Measurements from ENCODE around the gene CDK14. TPM values are rescaled to one million over a fixed set of nuclear protein-coding genes. Genes with fewer than 3 reads are reported as not detected.

Gene CDK14
- total and polyA plus RNA-seq, 2 of the 8 experiments (the other 6 are each of a cell fraction or from before 2014, with no cell fraction given), result 5.5 to 47.3 TPM

- no peak overlapping the region for H2BK20ac ChIP-seq (ENCODE audit: low read length)
- peaks cover 0 to 11% (median 5%) of the 10 kb centered on the region in 4 experiments; a peak in 4 of 7 replicates for H3K4me1 ChIP-seq (replicated peaks in 1 of 4; ENCODE audit: control insufficient read depth in 3 of 4, insufficient read depth in 4 of 4, low read length in 3 of 4)
- H4K91ac ChIP-seq (replicated peaks; ENCODE audit: insufficient read length, low read length), result no peak overlapping the region
- no peak overlapping the region for H4K8ac ChIP-seq (ENCODE audit: extremely low read depth, insufficient read depth, low read length)
- H2BK5ac ChIP-seq (ENCODE audit: low read depth, low read length), result no peak overlapping the region
- DNase-seq (ENCODE audit: low read depth in 1 of 2, low spot score in 2 of 2) (no peak), FAIRE-seq (no peak)
- no peaks in the 10 kb centered on the region for H3K79me1 ChIP-seq (ENCODE audit: low read depth, low read length)
- no peak overlapping the region for H3K18ac ChIP-seq (ENCODE audit: extremely low read depth, low read length)
- no peaks in the 10 kb centered on the region for H4K20me1 ChIP-seq (replicated peaks in 1 of 2; ENCODE audit: control insufficient read depth in 1 of 2, insufficient read depth in 2 of 2, low read length in 2 of 2)
- H3K14ac ChIP-seq (ENCODE audit: insufficient read length), result no peak overlapping the region
- no peak overlapping the region for H3K4ac ChIP-seq (replicated peaks; ENCODE audit: insufficient read length, low read depth, low read length)
- H3K23ac ChIP-seq (ENCODE audit: insufficient read length), result no peak overlapping the region
- no peak overlapping the region for H3K4me3 ChIP-seq (ENCODE audit: extremely low read depth in 1 of 4, insufficient read depth in 2 of 4, low read depth in 3 of 4, low read length in 4 of 4)
- H3K27ac ChIP-seq (ENCODE audit: low read depth, low read length), result no peak overlapping the region
- H4K5ac ChIP-seq (ENCODE audit: insufficient read length, low read depth, low read length), result no peak overlapping the region
- H2BK12ac ChIP-seq (ENCODE audit: low read depth, low read length), result no peak overlapping the region
- ChIA-PET CTCF (ENCODE audit: partially characterized antibody) (interaction anchor here (0.8 to 1.2 kb wide), 2 partner anchors 12 kb away, joined by 3 read pairs; no protein-coding TSS in a partner anchor), POLR2A (ENCODE audit: partially characterized antibody) (no interaction called here)
- H2AFZ ChIP-seq (ENCODE audit: low read length), result no peak overlapping the region
- no peak overlapping the region for H2BK120ac ChIP-seq (replicated peaks; ENCODE audit: low read depth, low read length)
- H2BK15ac ChIP-seq (ENCODE audit: low read length), result no peak overlapping the region
- H3K9ac ChIP-seq (replicated peaks in 1 of 4; ENCODE audit: extremely low read depth in 1 of 4, low read depth in 3 of 4, low read length in 3 of 4), result no peak overlapping the region
- WGBS, 2 experiments (ENCODE audit: extremely low coverage in 1 of 2, insufficient coverage in 1 of 2, insufficient read length in 1 of 2, insufficient replicate concordance in 2 of 2, low coverage in 1 of 2, low lambda C conversion rate in 2 of 2, missing lambda C conversion rate in 1 of 2), result 92% methylated on average over 3 of the region's 3 CpGs; no CpG with 5 or more reads in 1 of the 2 experiments
- peaks cover 0 to 8% (median 2%) of the 10 kb centered on the region in 4 experiments; a peak in 3 of 7 replicates for H3K27me3 ChIP-seq (replicated peaks in 1 of 4; ENCODE audit: control insufficient read depth in 3 of 4, extremely low read depth in 1 of 4, insufficient read depth in 3 of 4, low read length in 3 of 4)
- H3K4me2 ChIP-seq (ENCODE audit: insufficient read depth in 1 of 2, low read depth in 2 of 2, low read length in 2 of 2), result no peak overlapping the region
- no peak overlapping the region for H3K56ac ChIP-seq (replicated peaks; ENCODE audit: insufficient read length, low read depth, low read length)
- no peak overlapping the region for H2AK5ac ChIP-seq (ENCODE audit: low read depth, low read length)
- no peaks in the 10 kb centered on the region; the same call in 1 of the 2 replicates for H3K23me2 ChIP-seq (ENCODE audit: low read depth, low read length)
- H3K9me3 ChIP-seq (ENCODE audit: insufficient read depth in 2 of 2, low read depth in 1 of 2, low read length in 1 of 2), result no peaks in the 10 kb centered on the region
- no peaks in the 10 kb centered on the region for H3K79me2 ChIP-seq (ENCODE audit: control insufficient read depth in 1 of 2, insufficient read depth in 2 of 2, low read length in 2 of 2)
- H3K36me3 ChIP-seq (ENCODE audit: control insufficient read depth in 2 of 4, insufficient read depth in 4 of 4, low read length in 3 of 4), result no peaks in the 10 kb centered on the region
- no peak for TF ChIP-seq CHD1 (IDR thresholded peaks at IDR 0.05; ENCODE audit: low read depth, low read length)
- no peak for TF ChIP-seq GTF2F1 (IDR thresholded peaks at IDR 0.05; ENCODE audit: borderline replicate concordance, low read depth, low read length)
- no peak for TF ChIP-seq CHD2 (IDR thresholded peaks at IDR 0.05; ENCODE audit: low read length)
- no peak for TF ChIP-seq CBX8 (IDR thresholded peaks at IDR 0.05; ENCODE audit: borderline replicate concordance, low read depth, low read length)
- no peak for TF ChIP-seq YY1 (IDR thresholded peaks at IDR 0.05; ENCODE audit: low read depth, low read length)
- TF ChIP-seq ZNF274 (IDR thresholded peaks at IDR 0.05; ENCODE audit: borderline replicate concordance, extremely low read depth, low read length), result no peak
- no peak for TF ChIP-seq PHF8 (conservative IDR thresholded peaks at IDR 0.05; ENCODE audit: low read depth, low read length)
- TF ChIP-seq SUZ12 (IDR thresholded peaks at IDR 0.05; ENCODE audit: low read length), result no peak
- TF ChIP-seq RNF2 (IDR thresholded peaks at IDR 0.05; ENCODE audit: borderline replicate concordance, low read depth, low read length, missing control alignments, poor library complexity, severe bottlenecking), result no peak
- TF ChIP-seq, protein P1, sequence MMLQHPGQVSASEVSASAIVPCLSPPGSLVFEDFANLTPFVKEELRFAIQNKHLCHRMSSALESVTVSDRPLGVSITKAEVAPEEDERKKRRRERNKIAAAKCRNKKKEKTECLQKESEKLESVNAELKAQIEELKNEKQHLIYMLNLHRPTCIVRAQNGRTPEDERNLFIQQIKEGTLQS (IDR thresholded peaks at IDR 0.05; ENCODE audit: insufficient read depth, low read depth, low read length), result no peak
- TF ChIP-seq BCL11A (IDR thresholded peaks at IDR 0.05; ENCODE audit: low read depth in 2 of 2, low read length in 2 of 2), result no peak
- TF ChIP-seq CREB1 (IDR thresholded peaks at IDR 0.05), result no peak
- TF ChIP-seq TCF12 (IDR thresholded peaks at IDR 0.05; ENCODE audit: low read depth, low read length), result no peak
- no peak for TF ChIP-seq SP4 (IDR thresholded peaks at IDR 0.05; ENCODE audit: low read length)
- TF ChIP-seq TBP (IDR thresholded peaks at IDR 0.05; ENCODE audit: low read depth, low read length), result no peak
These were observed 21.3 kb downstream of the CDK14 start for GRCh38 chr7:90617442-90617841.
